BE2C (cell line): ENCODE data around the gene RETN.

Experiments
- DNase-seq: peaks from one replicate; pipeline ENCODE4 v3.0.0-alpha.2; 2020
- H3K27me3 ChIP-seq: fragments of 250-450 bp; sonication (Bioruptor Pico); 2 replicates; pipeline ENCODE4 v1.5.1; 2020; ENCODE audit warnings: mild to moderate bottlenecking
- H3K36me3 ChIP-seq: fragments of 250-450 bp; sonication (Bioruptor Pico); 2 replicates; pipeline ENCODE4 v1.5.1; 2020; ENCODE audit warnings: mild to moderate bottlenecking
- H3K4me1 ChIP-seq: fragments of 250-450 bp; sonication (Bioruptor Pico); 2 replicates; pipeline ENCODE4 v1.5.1; 2020
- H3K4me3 ChIP-seq: 2 replicates; pipeline ENCODE4 v1.5.1; 2011; ENCODE audit warnings: low read depth, low read length
- H3K9me3 ChIP-seq: fragments of 250-450 bp; sonication (Bioruptor Pico); 2 replicates; pipeline ENCODE4 v1.5.1; 2020
- TF ChIP-seq, protein P1 (sequence below): IDR thresholded peaks from 2 replicates; pipeline ENCODE4 v1.5.1; 2012; ENCODE audit warnings: mild to moderate bottlenecking, low read depth, low read length

RETN gene

DNA sequence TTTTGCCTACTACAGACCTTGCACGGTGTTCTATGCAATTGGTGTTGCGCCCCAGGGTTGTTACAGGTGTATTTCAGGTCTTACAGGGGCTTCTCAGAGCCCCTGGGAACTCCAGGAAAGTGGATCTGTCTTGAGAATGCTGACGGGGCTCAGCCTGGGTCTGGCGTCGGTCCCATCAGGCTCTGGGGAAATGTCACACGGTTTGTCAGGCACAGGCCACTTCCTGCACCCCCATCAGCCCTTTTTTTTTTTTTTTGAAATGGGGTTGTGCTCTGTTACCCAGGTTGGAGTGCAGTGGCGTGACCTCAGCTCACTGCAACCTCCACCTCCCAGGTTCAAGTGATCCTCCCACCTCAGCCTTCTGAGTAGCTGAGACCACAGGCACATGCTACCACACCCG, 49.8 kb downstream of the RETN start:
- Histone ChIP-seq H3K4me1 (no peaks in the 10 kb centered on the region), H3K9me3 (no peaks in the 10 kb centered on the region), H3K36me3 (no peaks in the 10 kb centered on the region), H3K4me3 (no peak overlapping the region), H3K27me3 (no peaks in the 10 kb centered on the region; the same call in 1 of the 2 replicates)
- DNase-seq: no peak
- TF ChIP-seq, protein P1, sequence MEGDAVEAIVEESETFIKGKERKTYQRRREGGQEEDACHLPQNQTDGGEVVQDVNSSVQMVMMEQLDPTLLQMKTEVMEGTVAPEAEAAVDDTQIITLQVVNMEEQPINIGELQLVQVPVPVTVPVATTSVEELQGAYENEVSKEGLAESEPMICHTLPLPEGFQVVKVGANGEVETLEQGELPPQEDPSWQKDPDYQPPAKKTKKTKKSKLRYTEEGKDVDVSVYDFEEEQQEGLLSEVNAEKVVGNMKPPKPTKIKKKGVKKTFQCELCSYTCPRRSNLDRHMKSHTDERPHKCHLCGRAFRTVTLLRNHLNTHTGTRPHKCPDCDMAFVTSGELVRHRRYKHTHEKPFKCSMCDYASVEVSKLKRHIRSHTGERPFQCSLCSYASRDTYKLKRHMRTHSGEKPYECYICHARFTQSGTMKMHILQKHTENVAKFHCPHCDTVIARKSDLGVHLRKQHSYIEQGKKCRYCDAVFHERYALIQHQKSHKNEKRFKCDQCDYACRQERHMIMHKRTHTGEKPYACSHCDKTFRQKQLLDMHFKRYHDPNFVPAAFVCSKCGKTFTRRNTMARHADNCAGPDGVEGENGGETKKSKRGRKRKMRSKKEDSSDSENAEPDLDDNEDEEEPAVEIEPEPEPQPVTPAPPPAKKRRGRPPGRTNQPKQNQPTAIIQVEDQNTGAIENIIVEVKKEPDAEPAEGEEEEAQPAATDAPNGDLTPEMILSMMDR: no peak
